Measurements from ENCODE around the gene DLD. TPM values are rescaled to one million over a fixed set of nuclear protein-coding genes. Genes with fewer than 3 reads are reported as not detected.

The DLD gene
- total and polyA plus RNA-seq, 2 experiments from 2014 or later: 38.1 to 76.2 TPM

DNA sequence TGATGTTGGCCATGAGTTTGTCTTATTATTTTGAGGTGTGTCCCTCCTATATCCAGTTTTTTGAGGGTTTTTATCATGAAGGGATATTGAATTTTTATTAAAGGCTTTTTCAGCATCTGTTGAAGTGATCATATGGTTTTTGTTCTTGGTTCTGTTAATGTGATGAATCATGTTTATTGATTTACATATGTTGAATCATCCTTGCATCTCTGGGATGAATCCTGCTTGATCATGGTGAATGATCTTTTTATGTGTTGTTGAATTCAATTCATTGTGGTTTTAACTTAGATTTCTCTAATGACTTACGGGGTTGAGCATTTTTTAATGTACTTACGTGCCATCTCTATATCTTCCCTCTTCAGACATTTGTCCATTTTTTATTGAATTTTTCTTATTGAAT is 22.9 kb downstream of the DLD start (continued):
- TF ChIP-seq CREB1 (CRISPR knock-in tag; IDR thresholded peaks at IDR 0.05; ENCODE audit: low read depth) (no peak), EZH2 (IDR thresholded peaks at IDR 0.05; ENCODE audit: low read depth, unreplicated experiment) (no peak), EZH2phosphoT487 (IDR thresholded peaks at IDR 0.05; ENCODE audit: unreplicated experiment) (no peak)
- TF ChIP-seq, protein P1, sequence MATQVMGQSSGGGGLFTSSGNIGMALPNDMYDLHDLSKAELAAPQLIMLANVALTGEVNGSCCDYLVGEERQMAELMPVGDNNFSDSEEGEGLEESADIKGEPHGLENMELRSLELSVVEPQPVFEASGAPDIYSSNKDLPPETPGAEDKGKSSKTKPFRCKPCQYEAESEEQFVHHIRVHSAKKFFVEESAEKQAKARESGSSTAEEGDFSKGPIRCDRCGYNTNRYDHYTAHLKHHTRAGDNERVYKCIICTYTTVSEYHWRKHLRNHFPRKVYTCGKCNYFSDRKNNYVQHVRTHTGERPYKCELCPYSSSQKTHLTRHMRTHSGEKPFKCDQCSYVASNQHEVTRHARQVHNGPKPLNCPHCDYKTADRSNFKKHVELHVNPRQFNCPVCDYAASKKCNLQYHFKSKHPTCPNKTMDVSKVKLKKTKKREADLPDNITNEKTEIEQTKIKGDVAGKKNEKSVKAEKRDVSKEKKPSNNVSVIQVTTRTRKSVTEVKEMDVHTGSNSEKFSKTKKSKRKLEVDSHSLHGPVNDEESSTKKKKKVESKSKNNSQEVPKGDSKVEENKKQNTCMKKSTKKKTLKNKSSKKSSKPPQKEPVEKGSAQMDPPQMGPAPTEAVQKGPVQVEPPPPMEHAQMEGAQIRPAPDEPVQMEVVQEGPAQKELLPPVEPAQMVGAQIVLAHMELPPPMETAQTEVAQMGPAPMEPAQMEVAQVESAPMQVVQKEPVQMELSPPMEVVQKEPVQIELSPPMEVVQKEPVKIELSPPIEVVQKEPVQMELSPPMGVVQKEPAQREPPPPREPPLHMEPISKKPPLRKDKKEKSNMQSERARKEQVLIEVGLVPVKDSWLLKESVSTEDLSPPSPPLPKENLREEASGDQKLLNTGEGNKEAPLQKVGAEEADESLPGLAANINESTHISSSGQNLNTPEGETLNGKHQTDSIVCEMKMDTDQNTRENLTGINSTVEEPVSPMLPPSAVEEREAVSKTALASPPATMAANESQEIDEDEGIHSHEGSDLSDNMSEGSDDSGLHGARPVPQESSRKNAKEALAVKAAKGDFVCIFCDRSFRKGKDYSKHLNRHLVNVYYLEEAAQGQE (IDR thresholded peaks at IDR 0.05; ENCODE audit: unreplicated experiment): no peak

DNA sequence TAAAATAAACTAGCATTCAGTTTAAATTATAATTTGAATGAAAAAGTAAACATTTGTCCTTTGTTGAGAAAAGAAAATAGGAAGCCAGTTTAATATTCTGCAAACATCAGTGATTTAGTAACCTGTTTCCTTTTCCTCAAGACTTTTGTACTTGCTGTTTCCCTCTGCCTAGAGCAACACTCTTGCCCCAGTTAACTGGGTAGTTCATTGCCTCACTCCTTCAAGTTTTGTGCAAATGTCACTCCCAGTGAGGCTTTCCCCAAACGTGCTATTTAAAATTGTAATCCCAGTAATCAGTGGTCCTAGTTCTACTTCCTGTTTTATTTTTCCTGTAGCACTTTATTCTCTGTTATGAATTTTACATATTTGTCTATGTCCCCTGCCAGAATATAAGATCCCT is 23.8 kb downstream of the DLD start:
- H3K36me3 Mint-ChIP-seq (ENCODE audit: low read depth): peaks cover 53% of the 10 kb centered on the region
- TF ChIP-seq EZH2 (IDR thresholded peaks at IDR 0.05; ENCODE audit: low read depth, unreplicated experiment) (no peak), CREB1 (CRISPR knock-in tag; IDR thresholded peaks at IDR 0.05; ENCODE audit: low read depth) (no peak), STAT1 (IDR thresholded peaks at IDR 0.05; ENCODE audit: unreplicated experiment) (no peak), EZH2phosphoT487 (IDR thresholded peaks at IDR 0.05; ENCODE audit: unreplicated experiment) (no peak), JUNB (IDR thresholded peaks at IDR 0.05; ENCODE audit: unreplicated experiment) (no peak), ZNF114 (CRISPR knock-in tag; IDR thresholded peaks at IDR 0.05) (no peak), POLR2AphosphoS5 (IDR thresholded peaks at IDR 0.05; ENCODE audit: low read depth) (no peak), ZNF331 (CRISPR knock-in tag; IDR thresholded peaks at IDR 0.05; ENCODE audit: low read depth) (no peak), NANOG (IDR thresholded peaks at IDR 0.05; ENCODE audit: borderline replicate concordance) (no peak)
- TF ChIP-seq, protein P1 (IDR thresholded peaks at IDR 0.05; ENCODE audit: unreplicated experiment): no peak
- TF ChIP-seq, protein P2, sequence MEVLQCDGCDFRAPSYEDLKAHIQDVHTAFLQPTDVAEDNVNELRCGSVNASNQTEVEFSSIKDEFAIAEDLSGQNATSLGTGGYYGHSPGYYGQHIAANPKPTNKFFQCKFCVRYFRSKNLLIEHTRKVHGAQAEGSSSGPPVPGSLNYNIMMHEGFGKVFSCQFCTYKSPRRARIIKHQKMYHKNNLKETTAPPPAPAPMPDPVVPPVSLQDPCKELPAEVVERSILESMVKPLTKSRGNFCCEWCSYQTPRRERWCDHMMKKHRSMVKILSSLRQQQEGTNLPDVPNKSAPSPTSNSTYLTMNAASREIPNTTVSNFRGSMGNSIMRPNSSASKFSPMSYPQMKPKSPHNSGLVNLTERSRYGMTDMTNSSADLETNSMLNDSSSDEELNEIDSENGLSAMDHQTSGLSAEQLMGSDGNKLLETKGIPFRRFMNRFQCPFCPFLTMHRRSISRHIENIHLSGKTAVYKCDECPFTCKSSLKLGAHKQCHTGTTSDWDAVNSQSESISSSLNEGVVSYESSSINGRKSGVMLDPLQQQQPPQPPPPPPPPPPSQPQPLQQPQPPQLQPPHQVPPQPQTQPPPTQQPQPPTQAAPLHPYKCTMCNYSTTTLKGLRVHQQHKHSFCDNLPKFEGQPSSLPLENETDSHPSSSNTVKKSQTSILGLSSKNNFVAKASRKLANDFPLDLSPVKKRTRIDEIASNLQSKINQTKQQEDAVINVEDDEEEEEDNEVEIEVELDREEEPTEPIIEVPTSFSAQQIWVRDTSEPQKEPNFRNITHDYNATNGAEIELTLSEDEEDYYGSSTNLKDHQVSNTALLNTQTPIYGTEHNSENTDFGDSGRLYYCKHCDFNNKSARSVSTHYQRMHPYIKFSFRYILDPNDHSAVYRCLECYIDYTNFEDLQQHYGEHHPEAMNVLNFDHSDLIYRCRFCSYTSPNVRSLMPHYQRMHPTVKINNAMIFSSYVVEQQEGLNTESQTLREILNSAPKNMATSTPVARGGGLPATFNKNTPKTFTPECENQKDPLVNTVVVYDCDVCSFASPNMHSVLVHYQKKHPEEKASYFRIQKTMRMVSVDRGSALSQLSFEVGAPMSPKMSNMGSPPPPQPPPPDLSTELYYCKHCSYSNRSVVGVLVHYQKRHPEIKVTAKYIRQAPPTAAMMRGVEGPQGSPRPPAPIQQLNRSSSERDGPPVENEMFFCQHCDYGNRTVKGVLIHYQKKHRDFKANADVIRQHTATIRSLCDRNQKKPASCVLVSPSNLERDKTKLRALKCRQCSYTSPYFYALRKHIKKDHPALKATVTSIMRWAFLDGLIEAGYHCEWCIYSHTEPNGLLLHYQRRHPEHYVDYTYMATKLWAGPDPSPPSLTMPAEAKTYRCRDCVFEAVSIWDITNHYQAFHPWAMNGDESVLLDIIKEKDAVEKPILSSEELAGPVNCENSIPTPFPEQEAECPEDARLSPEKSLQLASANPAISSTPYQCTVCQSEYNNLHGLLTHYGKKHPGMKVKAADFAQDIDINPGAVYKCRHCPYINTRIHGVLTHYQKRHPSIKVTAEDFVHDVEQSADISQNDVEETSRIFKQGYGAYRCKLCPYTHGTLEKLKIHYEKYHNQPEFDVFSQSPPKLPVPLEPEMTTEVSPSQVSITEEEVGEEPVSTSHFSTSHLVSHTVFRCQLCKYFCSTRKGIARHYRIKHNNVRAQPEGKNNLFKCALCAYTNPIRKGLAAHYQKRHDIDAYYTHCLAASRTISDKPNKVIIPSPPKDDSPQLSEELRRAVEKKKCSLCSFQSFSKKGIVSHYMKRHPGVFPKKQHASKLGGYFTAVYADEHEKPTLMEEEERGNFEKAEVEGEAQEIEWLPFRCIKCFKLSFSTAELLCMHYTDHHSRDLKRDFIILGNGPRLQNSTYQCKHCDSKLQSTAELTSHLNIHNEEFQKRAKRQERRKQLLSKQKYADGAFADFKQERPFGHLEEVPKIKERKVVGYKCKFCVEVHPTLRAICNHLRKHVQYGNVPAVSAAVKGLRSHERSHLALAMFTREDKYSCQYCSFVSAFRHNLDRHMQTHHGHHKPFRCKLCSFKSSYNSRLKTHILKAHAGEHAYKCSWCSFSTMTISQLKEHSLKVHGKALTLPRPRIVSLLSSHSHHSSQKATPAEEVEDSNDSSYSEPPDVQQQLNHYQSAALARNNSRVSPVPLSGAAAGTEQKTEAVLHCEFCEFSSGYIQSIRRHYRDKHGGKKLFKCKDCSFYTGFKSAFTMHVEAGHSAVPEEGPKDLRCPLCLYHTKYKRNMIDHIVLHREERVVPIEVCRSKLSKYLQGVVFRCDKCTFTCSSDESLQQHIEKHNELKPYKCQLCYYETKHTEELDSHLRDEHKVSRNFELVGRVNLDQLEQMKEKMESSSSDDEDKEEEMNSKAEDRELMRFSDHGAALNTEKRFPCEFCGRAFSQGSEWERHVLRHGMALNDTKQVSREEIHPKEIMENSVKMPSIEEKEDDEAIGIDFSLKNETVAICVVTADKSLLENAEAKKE (CRISPR knock-in tag; IDR thresholded peaks at IDR 0.05): no peak

More for the DNA sequence above, 23.8 kb downstream of the DLD start:
- H3F3A ChIP-seq (replicated peaks; ENCODE audit: low read depth): no peaks in the 10 kb centered on the region
- Mint-ChIP-seq H3K9me3 (no peaks in the 10 kb centered on the region), H3K4me1 (no peaks in the 10 kb centered on the region), H3K27ac (no peak overlapping the region), H3K27me3 (ENCODE audit: insufficient read depth, low read depth, poor library complexity) (no peaks in the 10 kb centered on the region), H3K4me3 (no peak overlapping the region)
- peaks cover 31% of the 10 kb centered on the region; the same call in 1 of the 2 replicates for H3K36me3 ChIP-seq (ENCODE audit: insufficient read depth)
- no peak overlapping the region for H2AFZ ChIP-seq
- no peaks in the 10 kb centered on the region for H3K4me1 ChIP-seq (ENCODE audit: insufficient read depth)
- no peaks in the 10 kb centered on the region for H3K9me2 ChIP-seq (ENCODE audit: insufficient read depth)
- no peak overlapping the region for H3K27ac ChIP-seq (ENCODE audit: low read depth)
- no peaks in the 10 kb centered on the region for H3K27me3 ChIP-seq (ENCODE audit: insufficient read depth)
- peaks cover 35% of the 10 kb centered on the region for H3K79me2 ChIP-seq (replicated peaks; ENCODE audit: insufficient read depth)
- DNase-seq (ENCODE audit: low spot score) (no peak), ATAC-seq (no peak)
- peaks cover 4% of the 10 kb centered on the region; the same call in 1 of the 2 replicates for H4K20me1 ChIP-seq (replicated peaks; ENCODE audit: insufficient read depth)
- H3K4me3 ChIP-seq: no peak overlapping the region
- no peak overlapping the region for H3K4me2 ChIP-seq

Measured in GM23338 (cell line).